ENCODE data around the gene C16orf74. TPM values are rescaled to one million over a fixed set of nuclear protein-coding genes. Genes with fewer than 3 reads are reported as not detected.

Gene C16orf74
- total and polyA plus RNA-seq, 2 donors (not counting 1 experiment from before 2014, with no cell fraction given): 73.0 to 83.3 TPM

DNA sequence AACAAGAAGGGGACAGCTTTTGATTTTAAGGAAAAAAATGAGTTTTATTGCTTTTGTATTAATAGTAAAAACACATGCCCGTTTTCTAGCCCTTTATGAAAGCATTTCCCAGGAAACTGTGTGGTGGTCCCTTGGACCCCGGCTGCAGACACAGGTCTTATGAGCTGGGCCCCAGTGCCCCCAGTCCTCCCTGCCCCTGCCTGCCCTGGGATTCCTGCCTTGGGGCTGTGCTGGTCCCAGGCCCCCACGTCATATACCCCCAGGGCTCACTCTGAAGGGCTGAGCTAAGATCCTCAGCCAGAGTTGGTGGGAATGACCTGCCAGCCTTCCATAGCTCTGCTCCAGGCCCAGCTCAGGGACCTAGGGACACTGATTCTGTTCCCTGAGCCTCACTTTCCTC lies 92.9 kb downstream of the C16orf74 start:
- no peaks in the 10 kb centered on the region for H3K9me3 ChIP-seq (ENCODE audit: control extremely low read depth in 1 of 3, control insufficient read depth in 2 of 3, insufficient read depth in 1 of 3, low read length in 2 of 3)
- ATAC-seq (ENCODE audit: low read depth) (no peak), DNase-seq (no peak)
- intact Hi-C loops (cut with micrococcal nuclease): no loop called here
- ChIA-PET POLR2A (no interaction called here), CTCF (interaction anchor here (0.6 to 6.7 kb wide), 12 partner anchors 17 to 411 kb away, joined by 3 to 58 read pairs (median 4); partner anchors contain the start of gene GSE1)
- no peaks in the 10 kb centered on the region for H3K4me1 ChIP-seq (ENCODE audit: control insufficient read depth in 2 of 2, insufficient read depth in 2 of 2, low read length in 2 of 2)
- H3K4me1 Mint-ChIP-seq: peaks cover 4% of the 10 kb centered on the region
- no peaks in the 10 kb centered on the region for H3K27me3 Mint-ChIP-seq
- H3K27ac ChIP-seq (ENCODE audit: low read length in 2 of 2): no peak overlapping the region
- H3K27ac Mint-ChIP-seq: no peak overlapping the region
- TF ChIP-seq, protein P1, sequence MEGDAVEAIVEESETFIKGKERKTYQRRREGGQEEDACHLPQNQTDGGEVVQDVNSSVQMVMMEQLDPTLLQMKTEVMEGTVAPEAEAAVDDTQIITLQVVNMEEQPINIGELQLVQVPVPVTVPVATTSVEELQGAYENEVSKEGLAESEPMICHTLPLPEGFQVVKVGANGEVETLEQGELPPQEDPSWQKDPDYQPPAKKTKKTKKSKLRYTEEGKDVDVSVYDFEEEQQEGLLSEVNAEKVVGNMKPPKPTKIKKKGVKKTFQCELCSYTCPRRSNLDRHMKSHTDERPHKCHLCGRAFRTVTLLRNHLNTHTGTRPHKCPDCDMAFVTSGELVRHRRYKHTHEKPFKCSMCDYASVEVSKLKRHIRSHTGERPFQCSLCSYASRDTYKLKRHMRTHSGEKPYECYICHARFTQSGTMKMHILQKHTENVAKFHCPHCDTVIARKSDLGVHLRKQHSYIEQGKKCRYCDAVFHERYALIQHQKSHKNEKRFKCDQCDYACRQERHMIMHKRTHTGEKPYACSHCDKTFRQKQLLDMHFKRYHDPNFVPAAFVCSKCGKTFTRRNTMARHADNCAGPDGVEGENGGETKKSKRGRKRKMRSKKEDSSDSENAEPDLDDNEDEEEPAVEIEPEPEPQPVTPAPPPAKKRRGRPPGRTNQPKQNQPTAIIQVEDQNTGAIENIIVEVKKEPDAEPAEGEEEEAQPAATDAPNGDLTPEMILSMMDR (IDR thresholded peaks at IDR 0.05): no peak
- TF ChIP-seq EZH2 (IDR thresholded peaks at IDR 0.05; ENCODE audit: borderline replicate concordance, insufficient read depth, low read depth, low read length, poor library complexity, severe bottlenecking): no peak
- no peak overlapping the region for H3K4me3 Mint-ChIP-seq
- no peak overlapping the region for H2AFZ ChIP-seq (ENCODE audit: insufficient read depth, low read depth, low read length, poor library complexity, severe bottlenecking)
- peaks cover 91% of the 10 kb centered on the region for H4K20me1 ChIP-seq (ENCODE audit: control insufficient read depth, insufficient read depth, low read length, poor library complexity, severe bottlenecking)
- H3K27me3 ChIP-seq (replicated peaks in 1 of 4; ENCODE audit: control extremely low read depth in 1 of 4, control insufficient read depth in 3 of 4, insufficient read depth in 4 of 4, low read length in 3 of 4): no peaks in the 10 kb centered on the region
- no peak overlapping the region for H3K4me2 ChIP-seq (replicated peaks; ENCODE audit: low read depth, low read length, poor library complexity, severe bottlenecking)
- H3K9me3 Mint-ChIP-seq (ENCODE audit: insufficient read depth): no peaks in the 10 kb centered on the region
- no peak overlapping the region for H3K4me3 ChIP-seq (ENCODE audit: control extremely low read depth in 1 of 5, extremely low read depth in 1 of 5, insufficient read depth in 1 of 5, low read depth in 2 of 5, low read length in 4 of 5)
- peaks cover 5 to 81% of the 10 kb centered on the region in 2 experiments for H3K36me3 ChIP-seq (replicated peaks in 1 of 2; ENCODE audit: control extremely low read depth in 1 of 2, control insufficient read depth in 1 of 2, extremely low read depth in 1 of 2, insufficient read depth in 2 of 2, low read length in 1 of 2)
- H3K79me2 ChIP-seq (ENCODE audit: control insufficient read depth, insufficient read depth, low read length): peaks cover 24% of the 10 kb centered on the region
- H3K9ac ChIP-seq (ENCODE audit: low read length): no peak overlapping the region
- WGBS (ENCODE audit: insufficient coverage): 91% methylated on average over 3 of the region's 3 CpGs

Small RNA genes within 50 kb of the gene (small RNA-seq; reads per million reads assigned to genes)
- not detected for gene RN7SL381P (ENCODE audit: insufficient read length, low read depth, low replicate concordance)
- gene RNU1-103P (ENCODE audit: insufficient read length, low read depth, low replicate concordance): not detected

Other genes starting within 250 kb of the C16orf74 start
- gene GSE1, start 137.8 kb downstream of the C16orf74 start, total RNA-seq: 76.1 and 76.5 TPM in 2 replicates
- 57.3 and 72.2 TPM in 2 replicates for gene GSE1, start 137.8 kb downstream of the C16orf74 start, polyA plus RNA-seq
- 4.2 and 4.3 TPM in 2 replicates for gene GINS2, start 62.1 kb downstream of the C16orf74 start, total RNA-seq
- 0.33 and 0.52 TPM in 2 replicates for gene GINS2, start 62.1 kb downstream of the C16orf74 start, polyA plus RNA-seq
- gene EMC8, start 48.4 kb upstream of the C16orf74 start, total RNA-seq: 32.9 and 33.1 TPM in 2 replicates
- gene EMC8, start 48.4 kb upstream of the C16orf74 start, polyA plus RNA-seq: 22.1 and 27.5 TPM in 2 replicates
- 767 and 813 TPM in 2 replicates for gene COX4I1, start 48.6 kb upstream of the C16orf74 start, total RNA-seq
- gene COX4I1, start 48.6 kb upstream of the C16orf74 start, polyA plus RNA-seq: 759 and 949 TPM in 2 replicates
- gene IRF8, start 148.1 kb upstream of the C16orf74 start, total RNA-seq: 332 and 337 TPM in 2 replicates
- gene IRF8, start 148.1 kb upstream of the C16orf74 start, polyA plus RNA-seq: 309 and 453 TPM in 2 replicates

All from B cell (primary cell).